Measurements from ENCODE around the gene RTN4R. TPM values are rescaled to one million over a fixed set of nuclear protein-coding genes. Genes with fewer than 3 reads are reported as not detected.
"Not testable (repeated sequence)": the region's sequence is repeated elsewhere in the genome, so short reads cannot be mapped to it uniquely, and the experiment has no call there.

The RTN4R gene
- total and polyA plus RNA-seq, 2 donors (not counting 1 experiment from before 2014, with no cell fraction given), result 0.99 to 2.0 TPM

DNA sequence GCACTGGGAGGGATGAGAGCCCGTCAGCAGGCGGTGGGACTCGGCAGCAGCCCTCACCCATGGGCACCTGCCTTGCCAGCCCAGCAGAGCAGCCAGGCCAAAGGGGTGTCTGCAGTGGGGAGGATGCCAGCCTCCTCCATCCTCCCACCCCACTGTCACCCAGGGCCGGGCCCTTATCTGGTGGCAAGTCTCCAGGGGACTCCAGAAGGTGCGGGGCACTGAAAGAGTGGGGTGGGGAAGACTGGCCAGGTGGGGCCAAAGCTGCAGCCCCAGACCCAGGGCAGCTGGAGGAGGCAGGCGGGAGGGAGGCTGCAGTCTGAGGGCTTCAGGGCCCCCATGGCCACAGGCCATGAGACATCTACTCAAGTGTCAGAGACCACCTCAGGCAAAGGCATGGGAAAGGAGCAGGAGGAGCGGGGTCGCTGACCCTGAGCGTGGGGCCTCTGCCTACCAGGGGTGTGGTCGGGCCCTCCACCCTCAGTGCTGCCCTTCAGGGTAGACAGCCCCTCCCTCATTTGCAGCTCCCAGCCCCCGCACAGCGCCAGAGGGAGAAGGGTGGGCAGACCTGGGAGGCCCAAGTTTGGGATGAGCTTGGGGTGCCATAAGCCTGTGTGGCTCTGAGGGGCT lies 48.2 kb upstream of the RTN4R start:
- H2AFZ ChIP-seq (ENCODE audit: low read length), result no peak overlapping the region
- H4K20me1 ChIP-seq (ENCODE audit: control insufficient read depth, extremely low read depth, insufficient read depth, low read length), result no peaks in the 10 kb centered on the region
- no peaks in the 10 kb centered on the region for H3K36me3 ChIP-seq (ENCODE audit: control insufficient read depth, insufficient read depth, low read length)
- no peaks in the 10 kb centered on the region for H3K9me3 ChIP-seq (ENCODE audit: control insufficient read depth, insufficient read depth, low read depth, low read length)
- H3K79me2 ChIP-seq (ENCODE audit: control insufficient read depth, insufficient read depth, low read length), result peaks cover 8% of the 10 kb centered on the region
- no peak overlapping the region for H3K27ac ChIP-seq (ENCODE audit: insufficient read depth, low read length)
- no peaks in the 10 kb centered on the region for H3K27me3 ChIP-seq (ENCODE audit: control insufficient read depth, insufficient read depth, low read length)
- H3K4me2 ChIP-seq (ENCODE audit: extremely low read depth, insufficient read depth, low read length), result no peak overlapping the region
- H3K4me1 ChIP-seq (ENCODE audit: control insufficient read depth, extremely low read depth, insufficient read depth, low read length), result peaks cover 2% of the 10 kb centered on the region
- TF ChIP-seq, protein P1, sequence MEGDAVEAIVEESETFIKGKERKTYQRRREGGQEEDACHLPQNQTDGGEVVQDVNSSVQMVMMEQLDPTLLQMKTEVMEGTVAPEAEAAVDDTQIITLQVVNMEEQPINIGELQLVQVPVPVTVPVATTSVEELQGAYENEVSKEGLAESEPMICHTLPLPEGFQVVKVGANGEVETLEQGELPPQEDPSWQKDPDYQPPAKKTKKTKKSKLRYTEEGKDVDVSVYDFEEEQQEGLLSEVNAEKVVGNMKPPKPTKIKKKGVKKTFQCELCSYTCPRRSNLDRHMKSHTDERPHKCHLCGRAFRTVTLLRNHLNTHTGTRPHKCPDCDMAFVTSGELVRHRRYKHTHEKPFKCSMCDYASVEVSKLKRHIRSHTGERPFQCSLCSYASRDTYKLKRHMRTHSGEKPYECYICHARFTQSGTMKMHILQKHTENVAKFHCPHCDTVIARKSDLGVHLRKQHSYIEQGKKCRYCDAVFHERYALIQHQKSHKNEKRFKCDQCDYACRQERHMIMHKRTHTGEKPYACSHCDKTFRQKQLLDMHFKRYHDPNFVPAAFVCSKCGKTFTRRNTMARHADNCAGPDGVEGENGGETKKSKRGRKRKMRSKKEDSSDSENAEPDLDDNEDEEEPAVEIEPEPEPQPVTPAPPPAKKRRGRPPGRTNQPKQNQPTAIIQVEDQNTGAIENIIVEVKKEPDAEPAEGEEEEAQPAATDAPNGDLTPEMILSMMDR (conservative IDR thresholded peaks at IDR 0.05 in 1 of 2, IDR thresholded peaks at IDR 0.05 in 1 of 2; ENCODE audit: low read depth in 1 of 2, low read length in 2 of 2), result no peak
- no peak for TF ChIP-seq EZH2 (IDR thresholded peaks at IDR 0.05; ENCODE audit: low read length, missing control alignments)
- H3K4me3 ChIP-seq (replicated peaks in 1 of 4; ENCODE audit: control extremely low read depth in 1 of 4, insufficient read depth in 1 of 4, low read depth in 3 of 4, low read length in 4 of 4), result no peak overlapping the region
- no peak for DNase-seq (ENCODE audit: low read depth in 2 of 2)
- no peak overlapping the region for H3K9ac ChIP-seq (ENCODE audit: insufficient read depth, low read length)

DNA sequence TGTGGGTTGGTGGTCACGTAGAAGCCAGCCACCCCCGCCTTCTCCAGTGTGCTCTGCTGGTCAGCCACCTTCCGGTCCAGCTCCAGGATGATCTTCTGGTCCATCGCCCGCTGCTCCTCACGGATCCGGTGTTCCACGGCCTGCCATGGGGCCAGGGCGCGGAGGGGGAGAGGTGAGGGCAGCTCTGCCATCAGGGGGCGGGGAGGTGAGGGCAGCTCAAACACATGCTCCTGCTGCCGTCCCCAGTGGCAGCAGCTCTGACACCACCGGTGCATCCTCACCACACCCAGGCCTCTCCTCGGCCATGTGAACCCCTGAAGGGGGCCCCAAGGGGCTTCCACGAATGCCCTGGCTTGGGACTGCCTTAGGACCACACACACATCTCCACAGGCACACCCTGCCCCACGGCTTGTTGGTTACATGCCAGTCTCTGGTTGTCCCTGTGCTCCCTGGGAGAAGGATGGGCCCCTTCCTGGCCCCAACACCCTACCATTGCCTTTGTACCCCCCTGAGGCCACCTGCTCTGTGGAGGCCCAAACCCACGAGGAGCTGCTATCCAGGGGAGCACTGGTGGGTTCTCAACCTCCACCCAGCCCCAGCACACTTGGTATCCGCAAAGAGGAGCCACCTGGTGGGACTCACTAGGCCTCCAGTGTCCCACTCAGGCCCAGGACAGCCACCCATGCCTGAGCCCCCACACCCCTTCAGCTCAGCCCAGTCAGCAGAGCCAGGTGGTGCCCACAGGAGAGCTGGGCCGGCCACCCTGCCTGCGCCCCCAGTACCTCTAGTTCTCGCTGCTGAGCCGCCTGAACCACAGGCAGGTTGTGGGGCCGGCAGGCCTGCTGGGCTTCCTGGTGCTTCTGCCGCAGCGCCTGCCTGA lies 47.5 kb upstream of the RTN4R start:
- Histone ChIP-seq H4K20me1 (ENCODE audit: control insufficient read depth, extremely low read depth, insufficient read depth, low read length) (no peaks in the 10 kb centered on the region), H3K4me2 (ENCODE audit: extremely low read depth, insufficient read depth, low read length) (no peak overlapping the region), H3K27ac (ENCODE audit: insufficient read depth, low read length) (no peak overlapping the region), H3K36me3 (ENCODE audit: control insufficient read depth, insufficient read depth, low read length) (no peaks in the 10 kb centered on the region), H3K27me3 (ENCODE audit: control insufficient read depth, insufficient read depth, low read length) (no peaks in the 10 kb centered on the region), H3K79me2 (ENCODE audit: control insufficient read depth, insufficient read depth, low read length) (peaks cover 7% of the 10 kb centered on the region), H3K4me1 (ENCODE audit: control insufficient read depth, extremely low read depth, insufficient read depth, low read length) (peaks cover 3% of the 10 kb centered on the region), H3K4me3 (replicated peaks in 1 of 4; ENCODE audit: control extremely low read depth in 1 of 4, insufficient read depth in 1 of 4, low read depth in 3 of 4, low read length in 4 of 4) (no peak overlapping the region), H3K9ac (ENCODE audit: insufficient read depth, low read length) (no peak overlapping the region), H3K9me3 (ENCODE audit: control insufficient read depth, insufficient read depth, low read depth, low read length) (no peaks in the 10 kb centered on the region), H2AFZ (ENCODE audit: low read length) (no peak overlapping the region)
- TF ChIP-seq EZH2 (IDR thresholded peaks at IDR 0.05; ENCODE audit: low read length, missing control alignments), result no peak
- TF ChIP-seq, protein P1 (conservative IDR thresholded peaks at IDR 0.05 in 1 of 2, IDR thresholded peaks at IDR 0.05 in 1 of 2; ENCODE audit: low read depth in 1 of 2, low read length in 2 of 2), result no peak
- DNase-seq (ENCODE audit: low read depth in 2 of 2), result no peak

DNA sequence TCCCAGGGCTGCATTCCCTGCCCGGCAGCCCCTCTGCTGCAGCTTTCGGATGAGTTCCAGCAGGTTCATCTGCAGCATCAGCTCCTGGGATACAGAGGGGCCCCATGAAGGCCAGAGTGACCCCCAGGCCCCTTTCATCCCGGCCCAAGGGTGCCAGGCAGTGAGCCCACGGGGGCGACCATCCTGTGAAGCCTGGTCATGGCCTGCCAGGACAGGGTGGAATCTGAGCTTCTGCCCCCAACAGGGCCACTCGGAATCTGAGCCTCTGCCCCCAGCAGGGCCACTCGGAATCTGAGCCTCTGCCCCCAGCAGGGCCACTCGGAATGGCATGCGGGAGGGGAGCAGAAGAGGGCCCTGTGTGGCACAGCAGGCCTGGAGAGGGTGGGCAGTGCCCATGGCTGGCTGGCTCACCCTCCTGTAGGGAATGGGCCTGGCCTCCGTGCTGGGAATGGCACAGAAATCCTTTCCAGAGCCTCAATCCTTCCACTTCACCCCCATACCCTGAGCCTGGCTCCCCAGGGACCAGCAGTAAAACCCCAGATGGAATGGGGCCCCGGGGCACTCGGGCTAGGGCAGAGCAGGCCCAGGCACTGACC lies 46.7 kb upstream of the RTN4R start:
- H4K20me1 ChIP-seq (ENCODE audit: control insufficient read depth, extremely low read depth, insufficient read depth, low read length); H2AFZ ChIP-seq (ENCODE audit: low read length); DNase-seq (ENCODE audit: low read depth in 2 of 2); H3K4me1 ChIP-seq (ENCODE audit: control insufficient read depth, extremely low read depth, insufficient read depth, low read length); H3K27me3 ChIP-seq (ENCODE audit: control insufficient read depth, insufficient read depth, low read length); H3K9ac ChIP-seq (ENCODE audit: insufficient read depth, low read length); H3K36me3 ChIP-seq (ENCODE audit: control insufficient read depth, insufficient read depth, low read length); H3K9me3 ChIP-seq (ENCODE audit: control insufficient read depth, insufficient read depth, low read depth, low read length); H3K4me2 ChIP-seq (ENCODE audit: extremely low read depth, insufficient read depth, low read length); H3K27ac ChIP-seq (ENCODE audit: insufficient read depth, low read length); H3K79me2 ChIP-seq (ENCODE audit: control insufficient read depth, insufficient read depth, low read length); H3K4me3 ChIP-seq (replicated peaks in 1 of 4; ENCODE audit: control extremely low read depth in 1 of 4, insufficient read depth in 1 of 4, low read depth in 3 of 4, low read length in 4 of 4): not testable (repeated sequence)

DNA sequence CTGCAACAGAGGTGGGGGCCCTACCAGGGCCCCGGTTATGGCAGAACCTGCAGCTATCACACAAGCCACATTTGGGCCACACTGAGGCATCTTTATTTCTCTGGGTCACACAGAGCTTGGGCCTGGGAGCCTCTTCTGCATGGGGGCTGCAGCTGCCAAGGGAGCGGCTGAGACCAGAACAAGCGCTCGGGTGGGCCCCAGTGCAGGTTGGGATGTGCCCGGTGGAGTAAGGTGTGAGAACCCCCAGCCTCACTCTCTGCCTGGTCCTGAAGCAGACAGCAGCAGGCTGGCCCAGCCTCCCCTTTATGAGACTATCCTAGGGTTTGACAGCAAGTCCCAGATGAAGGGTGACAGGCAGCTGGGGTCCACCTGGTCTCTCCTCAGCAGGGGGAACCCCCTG lies 46.1 kb upstream of the RTN4R start:
- H3K9me3 ChIP-seq (ENCODE audit: control insufficient read depth, insufficient read depth, low read depth, low read length); H2AFZ ChIP-seq (ENCODE audit: low read length); H3K79me2 ChIP-seq (ENCODE audit: control insufficient read depth, insufficient read depth, low read length); H3K27me3 ChIP-seq (ENCODE audit: control insufficient read depth, insufficient read depth, low read length); H3K9ac ChIP-seq (ENCODE audit: insufficient read depth, low read length); H3K36me3 ChIP-seq (ENCODE audit: control insufficient read depth, insufficient read depth, low read length); H3K4me1 ChIP-seq (ENCODE audit: control insufficient read depth, extremely low read depth, insufficient read depth, low read length); H4K20me1 ChIP-seq (ENCODE audit: control insufficient read depth, extremely low read depth, insufficient read depth, low read length); H3K4me2 ChIP-seq (ENCODE audit: extremely low read depth, insufficient read depth, low read length); DNase-seq (ENCODE audit: low read depth in 2 of 2); H3K4me3 ChIP-seq (replicated peaks in 1 of 4; ENCODE audit: control extremely low read depth in 1 of 4, insufficient read depth in 1 of 4, low read depth in 3 of 4, low read length in 4 of 4); H3K27ac ChIP-seq (ENCODE audit: insufficient read depth, low read length): not testable (repeated sequence)

All from fibroblast of lung (primary cell).